HG03354 (cell line): ENCODE results near the gene CXorf66.
A peak's percentile ranks its signal among the peaks of the same experiment; 100 is the strongest.
"Not testable (repeated sequence)": the region's sequence is repeated elsewhere in the genome, so short reads cannot be mapped to it uniquely, and the experiment has no call there.

Experiments
- ATAC-seq: cut with Tn5 transposase; IDR thresholded peaks from one replicate; pipeline ENCODE4 v1.9.1; 2021; ENCODE audit warnings: mild to moderate bottlenecking; ENCODE audit not compliant: unreplicated experiment, poor library complexity, severe bottlenecking

Gene CXorf66, protein sequence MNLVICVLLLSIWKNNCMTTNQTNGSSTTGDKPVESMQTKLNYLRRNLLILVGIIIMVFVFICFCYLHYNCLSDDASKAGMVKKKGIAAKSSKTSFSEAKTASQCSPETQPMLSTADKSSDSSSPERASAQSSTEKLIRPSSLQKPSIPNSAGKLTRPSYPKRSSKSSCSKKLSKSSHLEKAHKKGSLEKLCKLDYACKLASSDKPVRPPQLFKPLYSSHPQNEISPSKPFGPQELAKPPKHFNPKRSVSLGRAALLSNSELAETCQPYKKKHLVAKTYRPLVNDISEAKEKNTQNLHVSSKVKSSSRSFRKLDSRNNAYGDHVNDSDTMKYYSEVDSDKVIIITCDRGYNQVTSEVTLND

DNA sequence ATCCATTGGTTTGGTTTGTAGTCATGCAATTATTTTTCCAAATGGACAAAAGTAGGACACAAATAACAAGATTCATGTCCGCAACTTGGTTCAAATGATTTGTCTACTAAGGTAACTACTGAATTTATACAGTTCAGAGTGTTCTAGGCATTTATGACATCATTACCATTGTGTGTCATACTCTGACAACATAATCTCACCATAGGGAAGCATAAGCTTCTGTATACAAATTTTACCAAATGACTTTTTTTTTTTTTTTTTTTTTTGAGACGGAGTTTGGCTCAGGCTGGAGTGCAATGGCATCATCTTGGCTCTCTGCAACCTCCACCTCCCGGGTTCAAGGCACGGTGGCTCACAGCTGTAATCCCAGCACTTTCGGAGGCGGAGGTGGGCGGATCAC, at the start of gene CXorf66:
TSS of gene CXorf66 (minus strand) at position 101 of the 400 bp plus-strand sequence. CDS start at position 76, 25 bp downstream.
- no peak for ATAC-seq

DNA sequence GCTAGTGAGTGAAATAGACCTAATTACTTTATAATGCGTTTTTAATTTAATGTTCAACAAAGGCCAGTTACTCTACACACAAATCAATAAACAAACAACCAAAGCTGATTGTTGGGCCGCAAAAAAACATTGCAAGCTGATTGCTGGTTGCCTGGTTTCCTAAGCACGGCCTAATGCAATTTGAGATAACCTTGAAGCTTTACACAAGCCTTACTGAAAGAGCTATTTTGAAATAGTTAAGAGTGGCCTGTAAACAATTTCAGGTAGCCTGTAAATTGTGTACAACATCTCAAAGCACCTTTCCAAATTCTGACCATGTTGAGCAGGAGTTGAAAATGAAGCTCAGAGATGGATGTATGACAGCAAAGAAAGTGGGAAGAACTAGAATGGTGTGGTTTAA, 17.5 kb upstream of the CXorf66 start:
- ATAC-seq: no peak

DNA sequence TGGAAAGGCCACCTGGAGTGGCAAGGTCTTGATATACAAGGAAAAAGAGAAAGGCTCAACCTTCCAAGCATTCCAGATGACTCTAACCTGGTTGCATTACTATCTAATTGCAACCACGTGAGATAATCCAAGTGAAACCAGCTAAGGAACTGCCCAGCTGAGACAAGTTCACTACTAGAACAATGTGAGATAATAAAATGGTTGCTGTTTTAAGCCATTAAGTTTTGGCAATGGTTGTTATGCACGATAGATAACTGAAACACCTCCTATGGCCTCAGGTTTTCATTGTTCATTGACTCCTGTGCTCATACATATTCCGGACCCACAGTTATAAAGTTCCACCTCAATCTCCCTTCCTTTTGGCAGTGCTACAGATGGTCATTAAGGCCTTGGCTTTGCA, 9.2 kb upstream of the CXorf66 start:
- no peak for ATAC-seq

DNA sequence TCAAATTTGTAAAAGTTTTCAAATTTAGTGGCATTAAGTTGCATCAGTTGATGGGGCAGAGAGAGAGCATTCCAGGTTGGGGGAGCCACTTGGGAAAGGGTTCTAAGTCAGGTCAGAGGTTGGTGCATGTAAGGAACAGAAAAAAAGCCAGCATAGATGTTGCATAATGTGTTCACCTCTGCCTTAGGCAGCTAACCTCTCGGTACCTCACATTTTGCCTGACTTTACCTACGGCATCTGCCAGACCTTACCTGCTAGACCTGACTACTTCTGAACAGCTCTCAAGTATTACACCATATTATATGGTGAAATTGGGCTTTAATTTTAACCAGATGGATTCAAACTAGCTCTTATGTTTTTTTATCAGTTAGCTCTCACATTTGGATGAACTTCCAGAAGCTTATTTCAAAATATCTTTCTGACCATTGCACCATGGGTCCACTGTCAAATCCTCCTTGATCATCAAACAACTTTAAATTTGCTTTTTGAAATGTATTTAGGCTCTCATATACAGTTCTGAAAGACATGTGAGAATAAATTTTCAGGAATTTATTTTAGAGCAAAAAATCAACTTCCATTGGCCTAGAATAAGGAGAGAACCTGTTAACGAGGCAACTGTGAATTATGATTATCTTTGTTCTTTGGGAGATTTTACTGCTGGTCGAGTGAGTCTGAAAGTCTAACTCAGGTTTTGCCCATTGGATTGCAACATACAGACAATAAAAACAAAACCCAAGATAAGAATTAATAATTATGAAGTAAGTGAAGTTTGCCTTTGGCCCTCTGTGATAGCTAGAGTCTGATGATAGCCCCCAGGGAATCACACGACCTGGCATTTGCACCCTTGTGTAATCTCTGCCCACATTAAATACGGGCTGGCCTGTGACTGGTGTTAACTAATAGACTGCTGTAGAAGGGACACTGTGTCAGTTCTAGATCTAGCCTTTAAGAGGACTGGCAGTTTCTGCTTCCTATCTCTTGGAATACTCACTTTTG, 7.6 kb upstream of the CXorf66 start:
- ATAC-seq: no peak

DNA sequence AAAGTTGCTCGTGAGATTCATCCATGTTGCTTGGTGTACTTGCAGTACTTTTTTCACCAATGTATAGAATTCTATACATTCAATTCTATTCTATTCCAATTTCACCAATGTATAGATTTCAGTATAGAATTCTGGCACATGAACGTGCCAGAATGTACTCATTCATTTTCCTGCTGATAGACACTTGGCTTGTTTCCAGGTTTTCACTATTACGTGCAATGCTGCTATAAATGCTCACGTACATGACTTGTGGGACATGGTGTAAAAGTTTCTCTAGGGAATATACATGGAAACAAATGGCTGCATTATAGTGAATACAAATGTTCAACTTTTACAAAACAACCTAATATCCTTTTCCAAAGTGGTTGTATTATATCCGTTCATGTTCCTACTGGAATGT, 6.8 kb upstream of the CXorf66 start:
- no peak for ATAC-seq

DNA sequence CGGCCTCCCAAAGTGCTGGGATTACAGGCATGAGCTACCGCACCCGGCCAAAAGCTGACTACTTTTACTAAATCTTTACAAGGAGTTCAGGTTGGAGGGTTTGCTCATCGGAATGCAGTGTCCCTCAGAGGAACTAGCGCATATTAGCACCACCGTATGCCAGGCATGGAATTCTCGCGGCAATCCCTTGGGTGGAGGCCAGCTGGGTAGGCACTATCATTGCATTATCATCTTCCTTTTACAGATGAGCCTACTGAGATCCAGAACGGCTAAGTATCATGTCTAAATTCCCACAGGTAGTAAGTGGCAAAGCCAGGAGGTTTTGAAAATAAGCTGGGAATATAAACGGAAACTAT, 6.1 kb upstream of the CXorf66 start:
- ATAC-seq: no peak

DNA sequence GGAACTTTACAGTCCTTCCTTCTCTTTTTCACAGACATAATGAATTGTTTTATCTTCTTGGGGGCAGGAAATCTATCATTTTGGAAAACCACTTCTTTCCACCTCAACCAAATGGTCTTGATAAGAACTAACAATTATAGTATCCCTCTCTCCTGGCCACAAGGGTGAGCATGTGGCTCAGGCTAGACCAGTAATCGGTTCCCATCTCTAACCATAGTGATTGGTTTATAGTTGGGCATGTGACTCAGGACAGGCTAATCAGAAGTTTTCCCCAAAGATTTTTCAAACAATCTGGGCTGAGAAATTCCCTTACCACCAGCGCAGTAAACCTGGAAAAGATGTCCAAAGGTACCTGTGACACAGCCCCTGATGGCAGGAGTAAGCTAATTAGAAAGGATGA, 4.0 kb upstream of the CXorf66 start:
- ATAC-seq: no peak

DNA sequence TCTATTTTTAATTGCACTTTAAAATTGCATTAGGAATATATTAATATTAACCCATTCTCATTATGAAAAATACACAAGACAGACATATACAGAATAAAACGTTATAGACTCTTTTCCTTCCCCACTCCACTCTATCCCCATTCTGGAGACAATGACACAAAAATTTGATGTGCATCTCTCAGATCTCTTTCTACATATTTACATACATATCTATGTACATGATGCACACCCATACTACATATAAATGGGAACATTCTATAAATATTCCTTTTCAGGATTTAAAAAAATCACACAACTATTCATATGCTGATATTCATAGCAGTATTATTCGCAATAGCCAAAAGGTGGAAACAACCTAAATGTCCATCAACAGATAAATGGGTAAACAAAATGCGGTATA, 2.4 kb upstream of the CXorf66 start:
- ATAC-seq: no peak

DNA sequence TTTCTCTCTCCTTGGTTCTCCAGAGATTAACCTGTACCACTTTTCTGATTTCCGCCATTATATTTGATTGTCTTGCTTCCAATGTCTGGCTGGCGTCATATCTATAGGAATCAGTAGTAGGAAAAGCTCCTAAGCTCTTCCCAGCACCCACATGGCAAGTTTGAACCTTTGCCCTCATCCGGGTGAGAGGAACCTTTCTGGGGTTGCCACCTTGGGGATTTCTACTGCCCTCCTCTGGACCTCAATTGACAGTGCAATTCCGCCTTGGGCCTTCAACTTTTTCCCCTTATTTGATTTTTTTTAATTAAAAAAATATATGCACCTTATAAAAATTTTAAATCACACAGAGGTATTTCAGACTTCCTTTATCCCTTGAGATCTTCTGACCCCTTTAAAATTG, 2.0 kb upstream of the CXorf66 start:
- no peak for ATAC-seq

DNA sequence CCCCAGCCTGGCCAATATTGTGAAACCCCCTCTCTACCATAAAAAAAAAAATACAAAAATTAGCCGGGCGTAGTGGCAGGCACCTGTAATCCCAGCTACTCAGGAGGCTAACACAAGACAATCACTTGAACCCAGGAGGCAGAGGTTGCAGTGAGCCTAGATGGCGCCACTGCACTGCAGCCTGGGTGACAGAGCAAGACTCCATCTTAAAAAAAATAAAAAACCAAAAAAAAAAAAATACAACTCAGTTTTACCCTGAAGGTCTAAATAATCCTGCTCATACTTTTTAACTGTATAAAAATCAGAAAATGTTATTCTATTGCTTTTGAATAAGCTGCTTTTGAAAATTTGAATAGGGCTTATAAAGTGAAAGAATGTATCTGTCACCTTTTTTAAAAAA, 838 bp upstream of the CXorf66 start:
- ATAC-seq: not testable (repeated sequence)

DNA sequence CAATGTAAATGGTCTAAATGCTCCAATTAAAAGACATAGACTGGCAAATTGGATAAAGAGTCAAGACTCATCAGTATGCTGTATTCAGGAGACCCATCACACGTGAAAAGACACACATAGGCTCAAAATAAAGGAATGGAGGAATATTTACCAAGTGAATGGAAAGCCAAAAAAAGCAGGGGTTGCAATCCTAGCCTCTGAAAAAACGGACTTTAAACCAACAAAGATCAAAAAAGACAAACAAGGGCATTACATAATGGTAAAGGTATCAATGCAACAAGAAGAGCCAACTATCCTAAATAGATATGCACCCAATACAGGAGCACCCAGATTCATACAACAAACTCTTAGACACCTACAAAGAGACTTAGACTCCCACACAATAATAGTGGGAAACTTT, 4.2 kb downstream of the CXorf66 start:
- not testable (repeated sequence) for ATAC-seq

DNA sequence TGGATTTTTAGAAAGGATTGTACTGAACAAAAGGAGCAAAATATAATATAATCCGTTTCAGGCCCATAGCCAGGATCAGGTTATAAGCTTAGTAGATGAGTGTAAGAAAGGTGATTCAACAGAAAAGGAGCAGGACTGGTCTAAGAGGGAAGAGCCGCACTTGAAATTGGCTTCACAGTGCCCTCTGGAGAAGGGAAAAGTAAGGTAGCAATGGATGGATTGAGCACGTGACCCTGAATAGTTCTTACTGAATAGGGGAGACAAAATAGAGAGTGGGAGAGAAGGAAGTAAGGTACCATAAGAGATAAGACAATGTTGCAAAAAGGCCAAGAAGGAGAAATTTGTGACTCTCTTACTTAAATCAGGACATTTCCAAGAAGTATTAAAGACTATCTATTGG, 15.6 kb downstream of the CXorf66 start:
- ATAC-seq: no peak

DNA sequence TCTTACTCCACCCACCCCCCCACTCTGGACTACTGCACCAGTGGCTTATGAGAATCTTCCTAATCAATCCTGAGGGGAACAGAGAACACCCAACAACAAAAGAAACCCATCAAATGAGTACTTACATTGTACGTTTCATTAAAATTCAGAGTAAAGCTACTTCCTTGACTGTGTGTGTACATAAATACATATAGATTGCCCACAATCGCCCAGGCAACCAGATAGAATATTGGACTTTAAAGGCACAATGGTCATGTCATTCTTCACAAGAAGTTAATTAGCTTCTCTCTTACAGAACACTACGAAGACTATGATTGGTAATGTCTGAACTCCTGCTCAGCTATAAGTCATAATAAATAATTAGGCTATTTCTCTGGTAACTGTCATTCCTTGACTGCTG, 20.2 kb downstream of the CXorf66 start:
- no peak for ATAC-seq

DNA sequence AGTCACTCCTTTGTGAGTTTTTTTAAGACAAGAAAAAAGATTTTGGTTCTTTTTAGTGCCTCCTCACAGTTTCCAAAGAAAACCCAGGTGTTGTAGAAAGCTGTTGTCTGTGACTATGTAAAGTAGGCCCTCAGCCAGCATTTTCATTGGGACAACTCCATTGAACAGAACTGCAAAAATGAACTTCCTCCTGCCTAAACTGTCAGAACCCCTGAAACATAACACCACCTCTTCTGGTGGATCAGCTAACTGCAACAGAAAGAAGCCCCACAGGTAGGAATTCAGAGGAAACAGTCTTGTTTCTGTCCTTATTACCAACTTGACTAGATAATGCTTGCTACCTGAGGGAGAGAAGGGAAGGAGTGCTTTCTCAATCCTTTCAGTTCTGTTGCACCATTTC, 29.1 kb downstream of the CXorf66 start:
- no peak for ATAC-seq

DNA sequence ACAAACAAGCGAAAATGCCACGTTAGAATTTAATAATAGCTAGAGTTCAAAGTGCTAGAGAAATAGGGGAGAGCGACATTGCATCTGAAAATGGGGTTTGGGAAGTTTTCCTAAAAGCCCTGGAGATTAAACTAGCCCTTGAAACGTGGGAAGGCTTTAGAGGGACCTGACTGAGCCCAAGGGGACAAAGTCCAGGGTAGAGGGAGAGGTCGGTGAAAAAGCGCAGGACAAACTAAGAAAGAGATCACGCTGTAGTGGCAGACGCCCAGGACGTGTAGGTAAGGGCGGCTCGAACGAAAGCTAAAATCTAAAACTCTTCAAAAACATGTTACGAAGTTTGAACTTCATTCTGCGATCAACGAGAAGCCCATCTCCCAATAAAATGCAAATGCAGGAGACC, 31.4 kb downstream of the CXorf66 start:
- ATAC-seq: no peak

DNA sequence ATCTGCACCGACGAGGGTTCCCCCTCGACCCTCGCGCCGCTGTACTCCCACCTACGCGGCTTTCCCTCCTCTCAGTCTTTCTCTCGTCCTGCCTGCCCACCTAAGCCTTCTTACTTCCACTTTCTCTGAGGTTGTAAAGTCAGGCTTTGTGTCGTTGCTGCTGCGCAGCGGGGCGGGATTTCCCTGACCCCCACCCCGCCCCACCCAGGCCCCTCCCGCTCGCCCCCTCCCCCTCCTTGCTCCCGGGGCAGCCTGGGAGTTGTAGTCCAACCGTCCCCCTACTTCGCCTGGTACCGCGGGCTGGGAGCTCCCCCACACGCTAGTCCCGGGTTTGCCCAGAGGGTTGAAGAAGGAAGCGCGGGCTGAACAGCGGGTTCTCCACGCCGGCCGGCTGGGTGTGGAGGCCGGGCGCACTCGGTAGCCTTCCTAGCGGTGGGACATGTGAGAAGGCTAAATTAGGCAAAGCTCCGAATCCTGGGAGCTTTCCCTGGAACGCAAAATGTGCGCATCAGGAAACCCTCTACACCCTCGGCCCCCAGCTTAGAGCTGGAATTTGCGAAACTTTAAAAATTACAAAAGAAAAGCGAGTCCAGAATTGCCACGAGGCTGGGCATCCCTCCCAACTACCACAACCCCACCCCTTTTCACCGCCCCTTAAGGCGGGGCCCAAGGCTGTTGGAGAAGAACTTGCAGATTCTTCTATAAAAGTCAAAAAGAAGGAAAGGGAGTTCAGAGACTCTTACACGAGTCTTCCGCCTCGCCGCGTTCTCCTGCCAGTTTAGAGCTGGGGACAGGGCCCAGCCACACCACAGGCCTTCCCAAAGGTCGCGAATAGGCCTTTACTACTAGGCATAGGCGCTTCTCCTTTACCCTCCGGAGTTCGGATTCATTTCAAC, 32.2 kb downstream of the CXorf66 start, which contains the start of gene ATP11C:
TSS of gene ATP11C (minus strand) at position 153 of the 896 bp plus-strand sequence. CDS start 1,011 bp downstream, outside the sequence.
- peak; percentile 78 for ATAC-seq

DNA sequence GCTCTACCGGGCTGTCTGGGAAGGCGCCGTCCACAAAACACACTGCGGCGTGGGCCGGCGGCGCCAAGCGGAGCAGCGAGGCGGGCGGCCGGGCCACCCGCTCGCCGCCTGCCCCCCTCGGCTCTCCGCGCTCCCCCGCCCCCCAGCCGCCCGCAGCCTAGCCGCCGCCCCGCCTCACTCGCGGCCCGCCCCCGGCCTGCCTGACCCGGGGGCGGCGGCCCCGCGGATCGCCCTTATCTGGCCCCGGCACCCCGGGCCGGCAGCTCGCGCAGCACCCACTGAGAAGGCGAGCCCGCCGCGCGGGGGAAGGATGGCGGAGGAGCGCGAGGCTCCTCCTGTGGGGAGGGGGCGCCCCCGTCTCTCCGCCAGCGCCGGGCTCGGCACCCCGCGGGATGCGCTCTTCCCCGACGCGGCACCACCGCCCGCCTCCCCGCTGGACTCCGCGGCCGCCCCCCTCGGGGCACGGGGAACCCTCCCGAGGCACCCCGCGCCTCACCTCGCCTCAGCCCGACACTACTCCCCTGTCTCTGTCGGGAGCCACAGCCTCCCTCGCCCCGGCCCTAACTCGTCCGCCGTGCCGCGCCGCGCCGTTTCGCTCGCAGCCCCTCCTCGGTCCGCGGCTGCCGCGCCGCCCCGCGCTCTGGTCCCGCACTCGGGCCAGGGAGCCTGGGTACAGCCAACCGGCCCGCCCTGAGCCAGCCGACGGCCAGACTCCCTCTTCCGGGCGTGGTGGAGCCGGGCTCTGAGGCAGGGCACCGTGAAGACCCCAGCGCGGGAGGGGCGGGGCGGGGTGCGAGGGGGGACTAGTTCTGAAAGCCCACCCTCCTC, 33.0 kb downstream of the CXorf66 start:
- peak; percentile 57 for ATAC-seq

DNA sequence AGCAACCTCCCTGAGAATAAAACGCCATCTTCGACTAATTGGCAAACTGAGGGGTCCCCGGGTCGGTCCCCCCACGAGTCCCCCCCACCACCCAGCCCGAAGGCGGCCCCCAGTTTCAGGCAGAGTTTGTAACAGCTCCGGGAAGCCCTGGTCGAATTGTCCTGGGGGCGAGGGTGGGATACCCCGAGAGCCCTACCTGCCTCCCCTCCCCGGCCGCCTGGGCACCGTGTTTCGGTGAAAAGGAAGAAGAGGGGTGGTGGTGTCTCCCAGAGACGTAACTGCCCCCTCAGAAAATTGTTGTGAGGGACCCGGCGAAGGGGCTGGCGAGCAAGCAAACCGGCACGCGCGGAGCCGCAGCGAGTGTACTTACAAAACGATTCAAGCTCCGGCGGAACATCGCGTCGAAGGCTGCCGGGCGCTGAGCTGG, 33.7 kb downstream of the CXorf66 start:
- ATAC-seq: no peak
